Calu3 (cell line): ENCODE results near the gene MB21D2. TPM values are rescaled to one million over a fixed set of nuclear protein-coding genes. Genes with fewer than 3 reads are reported as not detected.
A peak's percentile ranks its signal among the peaks of the same experiment; 100 is the strongest.

ENCODE experiments used
- BruUV-seq: library from RNA; stranded (reverse); fragments of 400-500 nt; replicated peaks from 2 replicates; lab custom pipeline; 2021; lab: Mats Ljungman, UMichigan
- CTCF ChIA-PET: fragments of 300-600 bp; sonication (Branson Sonifier 250); formaldehyde crosslinking; loops from one replicate; lab custom pipeline; 2022; ENCODE audit warnings: antibody characterized with exemption; lab: Charles Lee
- DNase-seq: peaks from one replicate; pipeline ENCODE4 v3.0.0; 2022
- H3K27ac Mint-ChIP-seq: one replicate; pipeline ENCODE4 v1.8.0; 2022; ENCODE audit warnings: mixed read lengths; ENCODE audit not compliant: unreplicated experiment
- H3K27me3 Mint-ChIP-seq: one replicate; pipeline ENCODE4 v1.8.0; 2022; ENCODE audit warnings: mixed read lengths; ENCODE audit not compliant: unreplicated experiment
- H3K36me3 Mint-ChIP-seq: one replicate; pipeline ENCODE4 v1.8.0; 2022; ENCODE audit warnings: mild to moderate bottlenecking, moderate library complexity, mixed read lengths; ENCODE audit not compliant: insufficient read depth, unreplicated experiment
- H3K4me1 Mint-ChIP-seq: one replicate; pipeline ENCODE4 v1.8.0; 2022; ENCODE audit warnings: mild to moderate bottlenecking, low read depth, mixed read lengths; ENCODE audit not compliant: unreplicated experiment
- H3K4me3 Mint-ChIP-seq: one replicate; pipeline ENCODE4 v1.8.0; 2022; ENCODE audit warnings: mild to moderate bottlenecking, low read depth, moderate library complexity, mixed read lengths; ENCODE audit not compliant: unreplicated experiment
- H3K9me3 Mint-ChIP-seq: one replicate; pipeline ENCODE4 v1.8.0; 2022; ENCODE audit warnings: low read depth, mixed read lengths; ENCODE audit not compliant: unreplicated experiment
- intact Hi-C: fragments of 100-400 bp; cut with micrococcal nuclease; formaldehyde crosslinking; loops from one replicate; pipeline ENCODE4 v1.10.0; 2022; ENCODE audit not compliant: unreplicated experiment
- total RNA-seq: library from RNA; stranded (reverse); gene quantifications from 2 replicates; pipeline ENCODE4 v1.2.3, GENCODE V29; 2022
- TF ChIP-seq, protein P1 (sequence below): fragments of 200-600 bp; IDR thresholded peaks from one replicate; pipeline ENCODE4 v1.8.0; 2022; ENCODE audit warnings: antibody characterized with exemption; ENCODE audit not compliant: unreplicated experiment

The MB21D2 gene
- total RNA-seq, 1 experiment from 2014 or later: 11.9 TPM

DNA sequence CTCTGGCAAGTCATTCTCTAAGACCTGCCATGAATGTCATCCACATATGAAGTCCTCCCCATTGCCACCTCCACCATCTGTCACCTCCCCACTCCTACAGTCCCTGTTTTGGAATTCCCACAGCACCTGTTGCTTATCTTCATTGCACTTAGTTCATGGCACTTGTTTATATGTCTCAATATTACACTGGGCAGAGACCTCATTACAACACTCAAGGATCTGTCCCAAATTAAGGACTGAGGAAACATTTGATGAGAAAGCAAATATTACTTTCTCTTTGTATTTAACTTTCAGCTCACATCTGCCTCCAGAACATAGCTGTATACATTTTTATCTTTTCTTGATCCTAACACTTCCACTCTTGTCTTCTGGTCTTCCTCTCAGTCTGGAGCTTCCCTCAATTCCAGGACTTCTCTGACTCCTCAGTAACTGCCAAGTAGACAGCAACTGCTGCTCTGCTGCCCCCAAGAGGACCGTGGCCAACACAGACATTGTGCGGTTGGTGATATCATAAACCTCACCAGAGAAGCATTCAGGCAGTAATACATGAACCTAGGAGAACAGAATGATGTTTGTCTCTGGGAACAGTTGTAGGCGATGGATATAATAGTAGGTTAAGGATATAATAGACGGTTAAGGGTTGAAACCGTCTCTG lies 145.3 kb downstream of the MB21D2 start:
- TF ChIP-seq, protein P1, sequence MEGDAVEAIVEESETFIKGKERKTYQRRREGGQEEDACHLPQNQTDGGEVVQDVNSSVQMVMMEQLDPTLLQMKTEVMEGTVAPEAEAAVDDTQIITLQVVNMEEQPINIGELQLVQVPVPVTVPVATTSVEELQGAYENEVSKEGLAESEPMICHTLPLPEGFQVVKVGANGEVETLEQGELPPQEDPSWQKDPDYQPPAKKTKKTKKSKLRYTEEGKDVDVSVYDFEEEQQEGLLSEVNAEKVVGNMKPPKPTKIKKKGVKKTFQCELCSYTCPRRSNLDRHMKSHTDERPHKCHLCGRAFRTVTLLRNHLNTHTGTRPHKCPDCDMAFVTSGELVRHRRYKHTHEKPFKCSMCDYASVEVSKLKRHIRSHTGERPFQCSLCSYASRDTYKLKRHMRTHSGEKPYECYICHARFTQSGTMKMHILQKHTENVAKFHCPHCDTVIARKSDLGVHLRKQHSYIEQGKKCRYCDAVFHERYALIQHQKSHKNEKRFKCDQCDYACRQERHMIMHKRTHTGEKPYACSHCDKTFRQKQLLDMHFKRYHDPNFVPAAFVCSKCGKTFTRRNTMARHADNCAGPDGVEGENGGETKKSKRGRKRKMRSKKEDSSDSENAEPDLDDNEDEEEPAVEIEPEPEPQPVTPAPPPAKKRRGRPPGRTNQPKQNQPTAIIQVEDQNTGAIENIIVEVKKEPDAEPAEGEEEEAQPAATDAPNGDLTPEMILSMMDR: peak; percentile 47
- BruUV-seq: no TSS peak
- H3K27ac Mint-ChIP-seq: no peak overlapping the region
- H3K36me3 Mint-ChIP-seq: no peaks in the 10 kb centered on the region
- H3K9me3 Mint-ChIP-seq: peaks cover 16% of the 10 kb centered on the region
- peaks cover 35% of the 10 kb centered on the region for H3K27me3 Mint-ChIP-seq
- intact Hi-C loops: loop anchor here (1.0 kb wide), 2 partner anchors 206 to 305 kb away; no protein-coding TSS in a partner anchor
- no peaks in the 10 kb centered on the region for H3K4me1 Mint-ChIP-seq
- H3K4me3 Mint-ChIP-seq: no peak overlapping the region
- peak; percentile 71 for DNase-seq
- CTCF ChIA-PET: interaction anchor here (0.6 to 0.7 kb wide), 2 partner anchors 323 to 609 kb away, joined by 3 to 4 read pairs; no protein-coding TSS in a partner anchor

DNA sequence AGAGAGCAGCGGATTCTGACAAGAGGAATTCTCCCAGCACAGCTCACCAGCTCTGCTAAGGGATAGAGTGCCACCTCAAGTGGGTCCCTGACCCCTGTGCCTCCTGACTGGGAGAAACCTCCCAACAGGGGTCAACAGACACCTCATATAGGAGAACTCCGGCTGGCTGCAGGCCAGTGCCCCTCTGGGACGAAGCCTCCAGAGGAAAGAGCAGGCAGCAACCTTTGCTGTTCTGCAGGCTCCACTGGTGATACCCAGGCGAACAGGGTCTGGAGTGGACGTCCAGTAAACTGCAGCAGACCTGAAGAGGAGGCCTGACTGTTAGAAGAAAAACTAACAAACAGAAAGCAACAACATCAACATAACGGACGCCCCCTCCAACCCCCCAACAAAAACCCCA lies 159.0 kb downstream of the MB21D2 start:
- Mint-ChIP-seq H3K36me3 (no peaks in the 10 kb centered on the region), H3K27me3 (peaks cover 67% of the 10 kb centered on the region), H3K9me3 (no peaks in the 10 kb centered on the region), H3K27ac (no peak overlapping the region), H3K4me1 (no peaks in the 10 kb centered on the region), H3K4me3 (no peak overlapping the region)
- CTCF ChIA-PET: no interaction called here
- DNase-seq: no peak
- no TSS peak for BruUV-seq
- TF ChIP-seq, protein P1: no peak
- intact Hi-C loops: no loop called here

DNA sequence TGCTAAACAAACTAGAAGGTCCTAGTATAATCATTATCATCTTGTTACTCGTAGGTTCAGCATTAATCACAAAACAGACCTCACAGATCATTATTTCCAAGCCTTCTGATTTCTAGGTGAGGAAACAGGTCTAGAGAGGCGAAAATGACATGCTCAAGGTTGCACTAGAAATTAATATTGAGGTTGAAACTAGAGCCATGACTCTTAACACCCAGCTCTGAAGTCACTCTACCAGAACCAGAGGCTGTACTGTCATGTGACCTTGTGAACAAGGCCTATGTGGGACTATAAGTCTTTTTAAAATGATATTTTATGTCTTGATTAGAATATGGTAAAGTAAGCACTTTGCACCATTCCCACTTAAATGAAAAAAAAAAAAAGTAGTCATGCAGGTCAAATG lies 166.5 kb downstream of the MB21D2 start:
- no peak for DNase-seq
- no peaks in the 10 kb centered on the region for H3K36me3 Mint-ChIP-seq
- no peak overlapping the region for H3K4me3 Mint-ChIP-seq
- CTCF ChIA-PET: interaction anchor here (0.6 kb wide), 1 partner anchor 119 kb away, joined by 8 read pairs; no protein-coding TSS in a partner anchor
- H3K4me1 Mint-ChIP-seq: no peaks in the 10 kb centered on the region
- TF ChIP-seq, protein P1: no peak
- H3K27me3 Mint-ChIP-seq: peaks cover 22% of the 10 kb centered on the region
- H3K27ac Mint-ChIP-seq: no peak overlapping the region
- intact Hi-C loops: no loop called here
- no TSS peak for BruUV-seq
- H3K9me3 Mint-ChIP-seq: no peaks in the 10 kb centered on the region

DNA sequence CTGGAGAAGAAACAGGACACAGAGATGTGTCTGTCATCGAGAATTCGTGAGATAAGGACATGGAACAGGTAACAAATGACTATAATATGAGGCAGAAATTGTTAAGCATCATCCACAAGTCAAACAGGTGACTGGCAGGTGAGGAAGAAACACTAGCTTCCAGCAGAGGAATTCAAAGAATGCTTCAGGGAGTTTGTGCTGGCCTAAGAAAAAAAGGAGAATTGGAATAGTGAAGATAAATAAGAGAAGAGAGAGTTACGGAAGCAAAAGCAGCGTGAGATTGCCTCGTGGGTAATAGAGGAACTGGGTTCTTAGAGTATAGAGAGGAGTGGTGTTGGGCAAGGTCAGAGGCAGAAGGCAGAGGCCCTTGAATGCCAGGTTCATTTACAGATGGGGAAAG lies 167.5 kb downstream of the MB21D2 start:
- no peak overlapping the region for H3K4me3 Mint-ChIP-seq

More for the DNA sequence above, 167.5 kb downstream of the MB21D2 start:
- CTCF ChIA-PET: no interaction called here
- Mint-ChIP-seq H3K36me3 (no peaks in the 10 kb centered on the region), H3K27me3 (peaks cover 17% of the 10 kb centered on the region), H3K4me1 (no peaks in the 10 kb centered on the region), H3K27ac (no peak overlapping the region), H3K9me3 (peaks cover under 1% of the 10 kb centered on the region)
- intact Hi-C loops: no loop called here
- no peak for DNase-seq
- BruUV-seq: no TSS peak
- TF ChIP-seq, protein P1: no peak
